CD4-positive, alpha-beta T cell treated with Interleukin-6 for 4 hours (primary cell): ENCODE results near the gene RAB3C.
A peak's percentile ranks its signal among the peaks of the same experiment; 100 is the strongest.

ENCODE experiments used
- DNase-seq: peaks from one replicate; pipeline ENCODE4 v3.0.0-alpha.2; 2020; ENCODE audit warnings: mixed read lengths

The RAB3C gene

GRCh38 chr5:58736214-58736613 is 153.3 kb downstream of the RAB3C start:
- no peak for DNase-seq

- no peak for DNase-seq
Measured at GRCh38 chr5:58737671-58738070, 154.8 kb downstream of the RAB3C start.

GRCh38 chr5:58738336-58738735 is 155.5 kb downstream of the RAB3C start:
- no peak for DNase-seq

GRCh38 chr5:58739051-58739450 is 156.2 kb downstream of the RAB3C start:
- DNase-seq = no peak

- no peak for DNase-seq
Measured at GRCh38 chr5:58740956-58741355, 158.1 kb downstream of the RAB3C start.

- DNase-seq = no peak
Measured at GRCh38 chr5:58745350-58745749, 162.5 kb downstream of the RAB3C start.

- no peak for DNase-seq
Measured at GRCh38 chr5:58746321-58746720, 163.4 kb downstream of the RAB3C start.

- no peak for DNase-seq
Measured at GRCh38 chr5:58750036-58750435, 167.2 kb downstream of the RAB3C start.

- DNase-seq = peak; percentile 2
Measured at GRCh38 chr5:58751222-58751837, 168.5 kb downstream of the RAB3C start.

GRCh38 chr5:58752104-58752503 is 169.2 kb downstream of the RAB3C start:
- no peak for DNase-seq

- DNase-seq = no peak
Measured at GRCh38 chr5:58753446-58753845, 170.6 kb downstream of the RAB3C start.

- no peak for DNase-seq
Measured at GRCh38 chr5:58754250-58754649, 171.4 kb downstream of the RAB3C start.

GRCh38 chr5:58755397-58755796 is 172.5 kb downstream of the RAB3C start:
- DNase-seq = no peak

- no peak for DNase-seq
Measured at GRCh38 chr5:58759745-58760144, 176.9 kb downstream of the RAB3C start.

GRCh38 chr5:58760222-58760621 is 177.3 kb downstream of the RAB3C start:
- no peak for DNase-seq

- no peak for DNase-seq
Measured at GRCh38 chr5:58761407-58761806, 178.5 kb downstream of the RAB3C start.

GRCh38 chr5:58763390-58763789 is 180.5 kb downstream of the RAB3C start:
- DNase-seq = no peak

- no peak for DNase-seq
Measured at GRCh38 chr5:58764199-58764598, 181.3 kb downstream of the RAB3C start.

- DNase-seq = no peak
Measured at GRCh38 chr5:58765058-58765457, 182.2 kb downstream of the RAB3C start.

GRCh38 chr5:58767104-58767503 is 184.2 kb downstream of the RAB3C start:
- DNase-seq = no peak

- DNase-seq = no peak
Measured at GRCh38 chr5:58770136-58770535, 187.3 kb downstream of the RAB3C start.

- no peak for DNase-seq
Measured at GRCh38 chr5:58771796-58772195, 188.9 kb downstream of the RAB3C start.

GRCh38 chr5:58773744-58774441 is 191.0 kb downstream of the RAB3C start:
- DNase-seq = no peak

GRCh38 chr5:58774937-58775336 is 192.1 kb downstream of the RAB3C start:
- no peak for DNase-seq

GRCh38 chr5:58775701-58776262 is 192.9 kb downstream of the RAB3C start:
- no peak for DNase-seq
